ENCODE data around the gene MYOCOS.

DNA sequence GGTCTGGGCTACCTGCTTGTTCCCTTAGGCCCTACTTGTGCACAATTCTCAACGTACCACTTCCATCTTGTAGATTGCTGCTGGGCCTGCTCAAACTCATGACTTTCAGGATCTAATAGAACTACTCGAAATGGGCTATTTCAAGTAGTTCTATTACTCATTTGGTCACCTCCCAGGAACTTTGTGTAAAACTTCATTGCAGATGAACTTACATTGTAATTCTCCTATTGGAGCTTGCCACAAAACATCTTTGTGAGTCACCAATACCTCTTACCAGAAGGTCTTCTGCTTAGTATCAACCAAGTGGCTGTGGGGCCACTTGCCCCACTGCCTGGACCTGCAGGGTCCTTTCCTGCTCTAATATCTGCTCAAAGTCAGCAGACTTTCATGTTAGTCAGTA, 10.7 kb upstream of the MYOCOS start:
- TF ChIP-seq, protein P1, sequence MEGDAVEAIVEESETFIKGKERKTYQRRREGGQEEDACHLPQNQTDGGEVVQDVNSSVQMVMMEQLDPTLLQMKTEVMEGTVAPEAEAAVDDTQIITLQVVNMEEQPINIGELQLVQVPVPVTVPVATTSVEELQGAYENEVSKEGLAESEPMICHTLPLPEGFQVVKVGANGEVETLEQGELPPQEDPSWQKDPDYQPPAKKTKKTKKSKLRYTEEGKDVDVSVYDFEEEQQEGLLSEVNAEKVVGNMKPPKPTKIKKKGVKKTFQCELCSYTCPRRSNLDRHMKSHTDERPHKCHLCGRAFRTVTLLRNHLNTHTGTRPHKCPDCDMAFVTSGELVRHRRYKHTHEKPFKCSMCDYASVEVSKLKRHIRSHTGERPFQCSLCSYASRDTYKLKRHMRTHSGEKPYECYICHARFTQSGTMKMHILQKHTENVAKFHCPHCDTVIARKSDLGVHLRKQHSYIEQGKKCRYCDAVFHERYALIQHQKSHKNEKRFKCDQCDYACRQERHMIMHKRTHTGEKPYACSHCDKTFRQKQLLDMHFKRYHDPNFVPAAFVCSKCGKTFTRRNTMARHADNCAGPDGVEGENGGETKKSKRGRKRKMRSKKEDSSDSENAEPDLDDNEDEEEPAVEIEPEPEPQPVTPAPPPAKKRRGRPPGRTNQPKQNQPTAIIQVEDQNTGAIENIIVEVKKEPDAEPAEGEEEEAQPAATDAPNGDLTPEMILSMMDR (conservative IDR thresholded peaks at IDR 0.05; ENCODE audit: low read depth, low read length): no peak
- TF ChIP-seq EZH2 (IDR thresholded peaks at IDR 0.05; ENCODE audit: borderline replicate concordance, low read depth, low read length, poor library complexity, severe bottlenecking): no peak

Data from A673 (cell line).